EH (cell line): ENCODE data around the gene FAM184B.
"Not testable (repeated sequence)": the region's sequence is repeated elsewhere in the genome, so short reads cannot be mapped to it uniquely, and the experiment has no call there.

Experiments used
- DNase-seq: peaks from one replicate; pipeline ENCODE4 v3.0.0-alpha.2; 2015; ENCODE audit warnings: low read depth

FAM184B gene

GRCh38 chr4:17718471-17718870, 63.0 kb downstream of the FAM184B start:
- DNase-seq = no peak

GRCh38 chr4:17717301-17717700, 64.1 kb downstream of the FAM184B start:
- DNase-seq = no peak

- no peak for DNase-seq
Measured at GRCh38 chr4:17715511-17715910, 65.9 kb downstream of the FAM184B start.

- no peak for DNase-seq
Measured at GRCh38 chr4:17713779-17714178, 67.6 kb downstream of the FAM184B start.

GRCh38 chr4:17712166-17712565, 69.3 kb downstream of the FAM184B start:
- no peak for DNase-seq

- not testable (repeated sequence) for DNase-seq
Measured at GRCh38 chr4:17711206-17711605, 70.2 kb downstream of the FAM184B start.

GRCh38 chr4:17709763-17710068, 71.7 kb downstream of the FAM184B start:
- DNase-seq = no peak

GRCh38 chr4:17708992-17709762, 72.2 kb downstream of the FAM184B start:
- DNase-seq = no peak

- DNase-seq = no peak
Measured at GRCh38 chr4:17707671-17708070, 73.8 kb downstream of the FAM184B start.

GRCh38 chr4:17705107-17705506, 76.3 kb downstream of the FAM184B start:
- no peak for DNase-seq

- DNase-seq = no peak
Measured at GRCh38 chr4:17704020-17704650, 77.3 kb downstream of the FAM184B start.

GRCh38 chr4:17702641-17703040, 78.8 kb downstream of the FAM184B start:
- no peak for DNase-seq

GRCh38 chr4:17701882-17702281, 79.5 kb downstream of the FAM184B start:
- DNase-seq = no peak

GRCh38 chr4:17701138-17701839, 80.1 kb downstream of the FAM184B start:
- DNase-seq = no peak

- no peak for DNase-seq
Measured at GRCh38 chr4:17699380-17699779, 82.0 kb downstream of the FAM184B start.

- DNase-seq = no peak
Measured at GRCh38 chr4:17698116-17698515, 83.3 kb downstream of the FAM184B start.

GRCh38 chr4:17695341-17695740, 86.1 kb downstream of the FAM184B start:
- no peak for DNase-seq

GRCh38 chr4:17694552-17694951, 86.9 kb downstream of the FAM184B start:
- DNase-seq = no peak

GRCh38 chr4:17690898-17691297, 90.5 kb downstream of the FAM184B start:
- no peak for DNase-seq

- no peak for DNase-seq
Measured at GRCh38 chr4:17690135-17690534, 91.3 kb downstream of the FAM184B start.

- DNase-seq = no peak
Measured at GRCh38 chr4:17688011-17688441, 93.4 kb downstream of the FAM184B start.

GRCh38 chr4:17687237-17687857, 94.1 kb downstream of the FAM184B start:
- DNase-seq = no peak

GRCh38 chr4:17684648-17685047, 96.8 kb downstream of the FAM184B start:
- DNase-seq = not testable (repeated sequence)
